A549 (cell line): ENCODE data around the gene IFT80. TPM values are rescaled to one million over a fixed set of nuclear protein-coding genes. Genes with fewer than 3 reads are reported as not detected.

Source experiments
- ATAC-seq, 2 experiments: fragments of 200-7000 bp in 1 of 2; fragments of >200 bp in 1 of 2; cut with Nextera tagmentation in 1 of 2; cut with Tn5 transposase in 1 of 2; 3 replicates each; pipeline versions ENCODE4 v1.8.0 to v1.9.1; 2018 to 2020; ENCODE audit warnings: mild to moderate bottlenecking in 1 of 2, moderate library complexity in 1 of 2
- CTCF ChIA-PET: fragments of 300-600 bp; sonication (Branson Sonifier 250); formaldehyde crosslinking; extraction: SDS; loops from one replicate; lab custom pipeline; 2021; ENCODE audit warnings: antibody characterized with exemption, inconsistent platforms; lab: Yijun Ruan, JAX
- POLR2A ChIA-PET: fragments of 350-600 bp; formaldehyde crosslinking; extraction: SDS; loops from one replicate; lab custom pipeline; 2021; ENCODE audit warnings: antibody characterized with exemption, inconsistent platforms; lab: Yijun Ruan, JAX
- DNase-seq, 2 experiments: peaks; one replicate each; pipeline versions ENCODE4 v3.0.0 to v3.0.0-alpha.2; 2011 to 2016; ENCODE audit warnings: low read depth in 1 of 2, low spot score in 1 of 2
- FAIRE-seq: peaks from 2 replicates; lab custom pipeline; 2011; peaks lifted over from hg19 to GRCh38; lab: Jason Lieb, UNC
- H3K27ac ChIP-seq, 2 experiments: fragments of >200 bp; sonication (Bioruptor Twin); formaldehyde crosslinking; 3 replicates each; pipeline ENCODE4 v1.5.1; 2016 to 2017
- H3K4me1 ChIP-seq: fragments of >200 bp; sonication (Bioruptor Twin); formaldehyde crosslinking; 3 replicates; pipeline ENCODE4 v1.6.1; 2016
- H3K4me2 ChIP-seq: fragments of >200 bp; sonication (Bioruptor Twin); formaldehyde crosslinking; 3 replicates; pipeline ENCODE4 v1.6.1; 2016
- H3K4me3 ChIP-seq: fragments of >200 bp; sonication (Bioruptor Twin); formaldehyde crosslinking; 3 replicates; pipeline ENCODE4 v1.5.1; 2016
- H3K9me3 ChIP-seq: fragments of >200 bp; sonication (Bioruptor Twin); formaldehyde crosslinking; 3 replicates; pipeline ENCODE4 v1.6.1; 2016
- ATOH8 ChIP-seq: fragments of 250-450 bp; sonication (Bioruptor Pico); IDR thresholded peaks from 2 replicates; pipeline ENCODE4 v1.5.0; 2020; ENCODE audit warnings: low read depth, mild to moderate bottlenecking, moderate library complexity
- BCL3 ChIP-seq: fragments of >200 bp; sonication (Bioruptor Twin); formaldehyde crosslinking; IDR thresholded peaks from 3 replicates; pipeline ENCODE4 v1.6.1; 2016
- BHLHE40 ChIP-seq: IDR thresholded peaks from 2 replicates; pipeline ENCODE4 v1.6.1; 2012; ENCODE audit warnings: low read depth, low read length, inconsistent platforms
- CBX2 ChIP-seq: fragments of 200-600 bp; sonication (generic); IDR thresholded peaks from 2 replicates; pipeline ENCODE4 v1.6.1; 2016; ENCODE audit warnings: low read depth, mild to moderate bottlenecking, borderline replicate concordance
- CBX8 ChIP-seq: fragments of 200-600 bp; sonication (generic); IDR thresholded peaks from 2 replicates; pipeline ENCODE4 v1.6.1; 2016
- CTCF ChIP-seq: fragments of >200 bp; sonication (Bioruptor Twin); formaldehyde crosslinking; IDR thresholded peaks from 3 replicates; pipeline ENCODE4 v1.5.1; 2016
- EHF ChIP-seq: fragments of 250-450 bp; sonication (Bioruptor Pico); IDR thresholded peaks from 2 replicates; pipeline ENCODE4 v1.5.0; 2020; ENCODE audit warnings: mild to moderate bottlenecking
- EP300 ChIP-seq, 2 experiments: fragments of >200 bp; sonication (Bioruptor Twin); formaldehyde crosslinking; IDR thresholded peaks; 2 replicates in 1 of 2; 3 replicates in 1 of 2; pipeline ENCODE4 v1.6.1; 2016 to 2017
- ESRRA ChIP-seq: fragments of 150-350 bp; IDR thresholded peaks from 2 replicates; pipeline ENCODE4 v1.6.1; 2014; ENCODE audit warnings: mild to moderate bottlenecking, low read length, borderline replicate concordance
- GATA3 ChIP-seq: IDR thresholded peaks from 2 replicates; pipeline ENCODE4 v1.6.1; 2012; ENCODE audit warnings: borderline replicate concordance
- HOXA7 ChIP-seq: fragments of 250-450 bp; sonication (Bioruptor Pico); IDR thresholded peaks from 2 replicates; pipeline ENCODE4 v1.5.0; 2020; ENCODE audit warnings: mild to moderate bottlenecking, moderate library complexity
- HOXB13 ChIP-seq: fragments of 250-450 bp; sonication (Bioruptor Pico); IDR thresholded peaks from 2 replicates; pipeline ENCODE4 v1.5.0; 2020; ENCODE audit warnings: low read depth, mild to moderate bottlenecking, moderate library complexity
- HOXB5 ChIP-seq: fragments of 250-450 bp; sonication (Bioruptor Pico); IDR thresholded peaks from 2 replicates; pipeline ENCODE4 v1.5.0; 2020; ENCODE audit warnings: mild to moderate bottlenecking, moderate library complexity
- NFE2L2 ChIP-seq: fragments of 150-350 bp; conservative IDR thresholded peaks from 2 replicates; pipeline ENCODE4 v1.6.1; 2014; ENCODE audit warnings: low read length
- NR3C1 ChIP-seq: fragments of >200 bp; sonication (Bioruptor Twin); formaldehyde crosslinking; IDR thresholded peaks from 3 replicates; pipeline ENCODE4 v1.6.1; 2017
- POLR2AphosphoS2 ChIP-seq: conservative IDR thresholded peaks from 2 replicates; pipeline ENCODE4 v1.6.1; 2012; ENCODE audit warnings: low read length, improper control_type of control experiment, inconsistent platforms
- RNF2 ChIP-seq: fragments of 200-600 bp; sonication (generic); IDR thresholded peaks from 2 replicates; pipeline ENCODE4 v1.6.1; 2016; ENCODE audit warnings: low read depth, mild to moderate bottlenecking, antibody characterized with exemption, moderate library complexity, borderline replicate concordance
- SMC3 ChIP-seq: fragments of >200 bp; sonication (Bioruptor Twin); formaldehyde crosslinking; IDR thresholded peaks from 3 replicates; pipeline ENCODE4 v1.6.1; 2018; ENCODE audit warnings: inconsistent platforms
- TFCP2L1 ChIP-seq: fragments of 250-450 bp; sonication (Bioruptor Pico); IDR thresholded peaks from 2 replicates; pipeline ENCODE4 v1.5.0; 2021; ENCODE audit warnings: mild to moderate bottlenecking
- ZC3H11A ChIP-seq: fragments of 450-650 bp; IDR thresholded peaks from 2 replicates; pipeline ENCODE4 v1.6.1; 2014; ENCODE audit warnings: antibody characterized with exemption, mild to moderate bottlenecking
- ZNF302 ChIP-seq: fragments of 250-450 bp; sonication (Bioruptor Pico); IDR thresholded peaks from 2 replicates; pipeline ENCODE4 v1.9.0; 2021; ENCODE audit warnings: inconsistent platforms, mild to moderate bottlenecking, moderate library complexity
- ZSCAN20 ChIP-seq: fragments of 250-450 bp; sonication (Bioruptor Pico); IDR thresholded peaks from 2 replicates; pipeline ENCODE4 v1.8.0; 2022; ENCODE audit warnings: mild to moderate bottlenecking, moderate library complexity
- WGBS: methylation state at CpG from one replicate; pipeline ENCODE4 v1.1.6; 2017; ENCODE audit errors: missing lambda C conversion rate; 5-methylcytosine and 5-hydroxymethylcytosine counted together
- polyA plus RNA-seq, 4 experiments: library from polyadenylated mRNA; depleted of rRNA in 3 of 4; stranded (reverse); fragments of >200 nt; fragmentation: RNase III in 1 of 4; extraction: RNeasy Plus Mini Kit Qiagen cat#74134 plus additional on column Dnase treatment in 1 of 4; gene quantifications; 2 replicates in 3 of 4; 3 replicates in 1 of 4; pipeline ENCODE4 v1.2.3, GENCODE V29; 2011 to 2017
- TF ChIP-seq, protein P1 (sequence below): fragments of 200-600 bp; sonication (generic); IDR thresholded peaks from 2 replicates; pipeline ENCODE4 v1.6.1; 2016; ENCODE audit warnings: antibody characterized with exemption, mild to moderate bottlenecking, moderate library complexity

Gene IFT80
- polyA plus RNA-seq, 2 of the 4 experiments (the other 2 are of a cell fraction), result 30.6 to 41.8 TPM

GRCh38 chr3:160232014-160232413, 167.0 kb downstream of the IFT80 start:
- Histone ChIP-seq H3K9me3 (no peaks in the 10 kb centered on the region), H3K27ac (no peak overlapping the region), H3K4me3 (no peak overlapping the region), H3K4me1 (no peaks in the 10 kb centered on the region), H3K4me2 (no peak overlapping the region)
- WGBS, result 41% methylated on average over 3 of the region's 3 CpGs
- FAIRE-seq, result no peak
- CTCF ChIA-PET, result no interaction called here
- TF ChIP-seq ESRRA, result no peak
- no peak for TF ChIP-seq NR3C1
- TF ChIP-seq CBX2, result no peak
- no peak for TF ChIP-seq EP300 (IDR thresholded peaks at IDR 0.05)
- TF ChIP-seq GATA3, result no peak
- no peak for TF ChIP-seq HOXB5 (CRISPR knock-in tag)
- TF ChIP-seq TFCP2L1, result no peak
- TF ChIP-seq ZSCAN20 (CRISPR knock-in tag), result no peak
- no peak for TF ChIP-seq CBX8
- no peak for TF ChIP-seq ZC3H11A
- ATAC-seq, result no peak
- no peak for DNase-seq
- POLR2A ChIA-PET, result no interaction called here

GRCh38 chr3:160227419-160227818, 171.6 kb downstream of the IFT80 start:
- no peak for DNase-seq
- no peak for TF ChIP-seq BCL3
- POLR2A ChIA-PET, result no interaction called here
- Histone ChIP-seq H3K4me1 (no peaks in the 10 kb centered on the region), H3K27ac (no peak overlapping the region), H3K9me3 (no peaks in the 10 kb centered on the region), H3K4me2 (peak overlapping the region; percentile 77; the same call in 1 of the 3 replicates), H3K4me3 (no peak overlapping the region)
- WGBS, result 59% methylated on average over 3 of the region's 3 CpGs
- no peak for FAIRE-seq
- CTCF ChIA-PET, result interaction anchor here (0.7 to 1.1 kb wide), 2 partner anchors 65 to 115 kb away, joined by 3 to 4 read pairs; no protein-coding TSS in a partner anchor
- ATAC-seq, result no peak

GRCh38 chr3:160226026-160226907, 172.8 kb downstream of the IFT80 start:
- DNase-seq (peak in 1 of 2 experiments; percentile 12), FAIRE-seq (no peak), ATAC-seq (peak in 1 of 2 experiments; percentile 64; a peak in 3 of 6 replicates)
- Histone ChIP-seq H3K4me1 (no peaks in the 10 kb centered on the region), H3K4me2 (peak overlapping the region; percentile 77), H3K27ac (peak overlapping the region; percentile 74 to 89), H3K4me3 (peak overlapping the region; percentile 57), H3K9me3 (no peaks in the 10 kb centered on the region)
- no peak for TF ChIP-seq NFE2L2
- TF ChIP-seq, protein P1, sequence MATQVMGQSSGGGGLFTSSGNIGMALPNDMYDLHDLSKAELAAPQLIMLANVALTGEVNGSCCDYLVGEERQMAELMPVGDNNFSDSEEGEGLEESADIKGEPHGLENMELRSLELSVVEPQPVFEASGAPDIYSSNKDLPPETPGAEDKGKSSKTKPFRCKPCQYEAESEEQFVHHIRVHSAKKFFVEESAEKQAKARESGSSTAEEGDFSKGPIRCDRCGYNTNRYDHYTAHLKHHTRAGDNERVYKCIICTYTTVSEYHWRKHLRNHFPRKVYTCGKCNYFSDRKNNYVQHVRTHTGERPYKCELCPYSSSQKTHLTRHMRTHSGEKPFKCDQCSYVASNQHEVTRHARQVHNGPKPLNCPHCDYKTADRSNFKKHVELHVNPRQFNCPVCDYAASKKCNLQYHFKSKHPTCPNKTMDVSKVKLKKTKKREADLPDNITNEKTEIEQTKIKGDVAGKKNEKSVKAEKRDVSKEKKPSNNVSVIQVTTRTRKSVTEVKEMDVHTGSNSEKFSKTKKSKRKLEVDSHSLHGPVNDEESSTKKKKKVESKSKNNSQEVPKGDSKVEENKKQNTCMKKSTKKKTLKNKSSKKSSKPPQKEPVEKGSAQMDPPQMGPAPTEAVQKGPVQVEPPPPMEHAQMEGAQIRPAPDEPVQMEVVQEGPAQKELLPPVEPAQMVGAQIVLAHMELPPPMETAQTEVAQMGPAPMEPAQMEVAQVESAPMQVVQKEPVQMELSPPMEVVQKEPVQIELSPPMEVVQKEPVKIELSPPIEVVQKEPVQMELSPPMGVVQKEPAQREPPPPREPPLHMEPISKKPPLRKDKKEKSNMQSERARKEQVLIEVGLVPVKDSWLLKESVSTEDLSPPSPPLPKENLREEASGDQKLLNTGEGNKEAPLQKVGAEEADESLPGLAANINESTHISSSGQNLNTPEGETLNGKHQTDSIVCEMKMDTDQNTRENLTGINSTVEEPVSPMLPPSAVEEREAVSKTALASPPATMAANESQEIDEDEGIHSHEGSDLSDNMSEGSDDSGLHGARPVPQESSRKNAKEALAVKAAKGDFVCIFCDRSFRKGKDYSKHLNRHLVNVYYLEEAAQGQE, result no peak
- TF ChIP-seq BHLHE40, result no peak
- no peak for TF ChIP-seq CTCF
- no peak for TF ChIP-seq ATOH8 (CRISPR knock-in tag)
- TF ChIP-seq GATA3, result no peak
- TF ChIP-seq SMC3, result no peak
- no peak for TF ChIP-seq HOXB13 (CRISPR knock-in tag)
- no peak for TF ChIP-seq ESRRA
- TF ChIP-seq EHF, result no peak
- TF ChIP-seq BCL3, result no peak
- no peak for TF ChIP-seq RNF2
- no peak for TF ChIP-seq CBX8
- no peak for TF ChIP-seq POLR2AphosphoS2
- no peak for TF ChIP-seq HOXB5 (CRISPR knock-in tag)
- TF ChIP-seq HOXA7 (CRISPR knock-in tag), result no peak
- no peak for TF ChIP-seq ZNF302
- WGBS, result 71% methylated on average over 28 of the region's 87 CpGs
- CTCF ChIA-PET, result interaction anchor here (0.5 to 4.3 kb wide), 26 partner anchors 7 to 859 kb away, joined by 3 to 26 read pairs (median 6); no protein-coding TSS in a partner anchor
- POLR2A ChIA-PET, result interaction anchor here (0.7 to 2.0 kb wide), 6 partner anchors 61 to 194 kb away, joined by 3 to 9 read pairs (median 3); no protein-coding TSS in a partner anchor
